IMR-90 (cell line): ENCODE measurements around the gene DDHD1. TPM values are rescaled to one million over a fixed set of nuclear protein-coding genes. Genes with fewer than 3 reads are reported as not detected.
A peak's percentile ranks its signal among the peaks of the same experiment; 100 is the strongest.

Experiments used
- ATAC-seq: fragments of 200-7000 bp; cut with Tn5 transposase; 2 replicates; pipeline ENCODE4 v1.9.1; 2020; ENCODE audit warnings: low read depth, mild to moderate bottlenecking, moderate library complexity
- BruUV-seq: library from RNA; stranded (reverse); fragments of 400-500 nt; replicated peaks from 2 replicates; lab custom pipeline; 2021; lab: Mats Ljungman, UMichigan
- CTCF ChIA-PET: fragments of 300-600 bp; formaldehyde crosslinking; extraction: SDS; loops from one replicate; lab custom pipeline; 2021; ENCODE audit warnings: antibody characterized with exemption; lab: Yijun Ruan, JAX
- POLR2A ChIA-PET: fragments of 300-600 bp; sonication (Branson Sonifier 250); formaldehyde crosslinking; loops from one replicate; lab custom pipeline; 2022; ENCODE audit warnings: antibody characterized with exemption; ENCODE audit not compliant: unreplicated experiment; lab: Charles Lee
- DNase-seq: peaks from one replicate; pipeline ENCODE4 v3.0.0; 2013
- H2AFZ ChIP-seq: replicated peaks from 2 replicates; pipeline ENCODE3; 2013; ENCODE audit warnings: low read length, mild to moderate bottlenecking; ENCODE audit not compliant: poor library complexity
- H2AK5ac ChIP-seq: 2 replicates; pipeline ENCODE4 v1.6.1; 2013; ENCODE audit warnings: low read depth, low read length, inconsistent platforms
- H2AK9ac ChIP-seq: replicated peaks from 2 replicates; pipeline ENCODE3; 2013; ENCODE audit warnings: mild to moderate bottlenecking, low read depth, low read length, moderate library complexity; ENCODE audit not compliant: poor library complexity
- H2BK120ac ChIP-seq: 2 replicates; pipeline ENCODE4 v1.6.1; 2013; ENCODE audit warnings: low read depth, low read length, inconsistent platforms
- H2BK15ac ChIP-seq: 3 replicates; pipeline ENCODE4 v1.6.1; 2013; ENCODE audit warnings: low read depth, low read length, inconsistent platforms
- H2BK20ac ChIP-seq: 2 replicates; pipeline ENCODE4 v1.6.1; 2013; ENCODE audit warnings: low read depth, mild to moderate bottlenecking, inconsistent platforms, low read length, moderate library complexity
- H2BK5ac ChIP-seq: 2 replicates; pipeline ENCODE4 v1.6.1; 2013; ENCODE audit warnings: mild to moderate bottlenecking, low read depth, low read length, inconsistent platforms; ENCODE audit not compliant: poor library complexity, severe bottlenecking
- H3K14ac ChIP-seq: replicated peaks from 2 replicates; pipeline ENCODE4 v1.6.1; 2013; ENCODE audit warnings: low read depth, low read length, inconsistent platforms
- H3K18ac ChIP-seq: 2 replicates; pipeline ENCODE4 v1.6.1; 2013; ENCODE audit warnings: low read depth, low read length, control low read depth
- H3K23ac ChIP-seq: 2 replicates; pipeline ENCODE4 v1.6.1; 2013; ENCODE audit warnings: low read depth, low read length, inconsistent platforms
- H3K27ac ChIP-seq: 2 replicates; pipeline ENCODE4 v1.5.1; 2013; ENCODE audit warnings: mild to moderate bottlenecking, control low read depth, low read length; ENCODE audit not compliant: insufficient read depth
- H3K27me3 ChIP-seq: 2 replicates; pipeline ENCODE4 v1.6.1; 2013; ENCODE audit warnings: low read length; ENCODE audit not compliant: control insufficient read depth, insufficient read depth
- H3K36me3 ChIP-seq: 2 replicates; pipeline ENCODE4 v1.6.1; 2013; ENCODE audit warnings: low read length, mixed read lengths; ENCODE audit not compliant: control insufficient read depth, insufficient read depth
- H3K4ac ChIP-seq: 2 replicates; pipeline ENCODE4 v1.6.1; 2013; ENCODE audit warnings: low read depth, low read length, inconsistent platforms
- H3K4me1 ChIP-seq: 2 replicates; pipeline ENCODE4 v1.6.1; 2013; ENCODE audit warnings: low read length, mixed read lengths; ENCODE audit not compliant: control insufficient read depth, insufficient read depth
- H3K4me2 ChIP-seq: 2 replicates; pipeline ENCODE4 v1.6.1; 2013; ENCODE audit warnings: low read depth, mild to moderate bottlenecking, control low read depth, low read length, moderate library complexity
- H3K4me3 ChIP-seq: 2 replicates; pipeline ENCODE4 v1.5.1; 2013; ENCODE audit warnings: low read depth, mild to moderate bottlenecking, control low read depth, low read length, moderate library complexity; ENCODE audit not compliant: insufficient read depth
- H3K56ac ChIP-seq: 2 replicates; pipeline ENCODE4 v1.6.1; 2013; ENCODE audit warnings: low read length, inconsistent platforms; ENCODE audit not compliant: insufficient read depth; ENCODE audit errors: extremely low read depth
- H3K79me1 ChIP-seq, 2 experiments: 2 replicates each; pipeline ENCODE4 v1.6.1; 2013; ENCODE audit warnings: low read length in 2 of 2, inconsistent platforms in 1 of 2, low read depth in 1 of 2
- H3K9ac ChIP-seq: 2 replicates; pipeline ENCODE4 v1.6.1; 2013; ENCODE audit warnings: low read depth, low read length, control low read depth
- H3K9me1 ChIP-seq: 2 replicates; pipeline ENCODE4 v1.6.1; 2013; ENCODE audit warnings: low read length, inconsistent platforms; ENCODE audit not compliant: insufficient read depth
- H3K9me3 ChIP-seq: 2 replicates; pipeline ENCODE4 v1.6.1; 2013; ENCODE audit warnings: low read length; ENCODE audit not compliant: control insufficient read depth, insufficient read depth
- H4K20me1 ChIP-seq: 2 replicates; pipeline ENCODE4 v1.6.1; 2013; ENCODE audit warnings: low read length, inconsistent platforms; ENCODE audit not compliant: insufficient read depth
- H4K5ac ChIP-seq: 2 replicates; pipeline ENCODE4 v1.6.1; 2013; ENCODE audit warnings: mild to moderate bottlenecking, low read depth, low read length, control low read depth
- H4K8ac ChIP-seq, 2 experiments: 2 replicates each; pipeline ENCODE4 v1.6.1; 2013; ENCODE audit warnings: low read depth in 2 of 2, low read length in 2 of 2, control low read depth in 1 of 2, inconsistent platforms in 1 of 2
- H4K91ac ChIP-seq: 2 replicates; pipeline ENCODE4 v1.6.1; 2013; ENCODE audit warnings: low read depth, low read length, inconsistent platforms; ENCODE audit not compliant: insufficient read depth
- CEBPB ChIP-seq: IDR thresholded peaks from 2 replicates; pipeline ENCODE4 v1.6.1; 2012; ENCODE audit warnings: low read depth, low read length, improper control_type of control experiment
- MXI1 ChIP-seq: IDR thresholded peaks from 2 replicates; pipeline ENCODE4 v1.6.1; 2012; ENCODE audit warnings: low read depth, mild to moderate bottlenecking, low read length, moderate library complexity, borderline replicate concordance
- RAD21 ChIP-seq: IDR thresholded peaks from 2 replicates; pipeline ENCODE4 v1.6.1; 2012; ENCODE audit warnings: low read length, improper control_type of control experiment
- RCOR1 ChIP-seq: IDR thresholded peaks from 2 replicates; pipeline ENCODE4 v1.6.1; 2012; ENCODE audit warnings: mild to moderate bottlenecking, low read length, improper control_type of control experiment; ENCODE audit not compliant: insufficient replicate concordance
- RFX5 ChIP-seq: IDR thresholded peaks from 2 replicates; pipeline ENCODE4 v1.8.0; 2012; ENCODE audit warnings: low read depth, mild to moderate bottlenecking, low read length, moderate library complexity
- SMC3 ChIP-seq: fragments of 150-350 bp; IDR thresholded peaks from 2 replicates; pipeline ENCODE4 v1.6.1; 2016; ENCODE audit warnings: low read depth, mild to moderate bottlenecking, antibody characterized with exemption, low read length, moderate library complexity
- WGBS, 2 experiments: methylation state at CpG; one replicate each; pipeline versions ENCODE4 v1.1.5 to v1.1.7; 2013; ENCODE audit warnings: missing lambda C conversion rate in 2 of 2; ENCODE audit not compliant: insufficient read length in 1 of 2; ENCODE audit errors: extremely low coverage in 2 of 2; 5-methylcytosine and 5-hydroxymethylcytosine counted together
- dilution Hi-C: fragments of 300-500 bp; cut with HindIII; formaldehyde crosslinking; loops from one replicate; pipeline ENCODE4 v1.14.3; 2018; ENCODE audit warnings: low sequenced_read_pairs; ENCODE audit not compliant: unreplicated experiment
- in situ Hi-C: fragments of 300-500 bp; cut with MboI; formaldehyde crosslinking; loops from 3 replicates; pipeline ENCODE4 v1.14.3; 2019; ENCODE audit warnings: low sequenced_read_pairs, inconsistent platforms, mixed read lengths
- intact Hi-C: fragments of 100-400 bp; cut with micrococcal nuclease; formaldehyde crosslinking; loops from 2 replicates; pipeline ENCODE4 v1.10.0; 2022
- polyA plus RNA-seq, 3 experiments: library from polyadenylated mRNA; depleted of rRNA; stranded (reverse); fragments of >200 nt; gene quantifications; 2 replicates each; pipeline ENCODE4 v1.2.3, GENCODE V29; 2012; ENCODE audit warnings: low replicate concordance in 1 of 3
- total RNA-seq: library from RNA; depleted of rRNA; stranded (reverse); fragments of >200 nt; gene quantifications from 2 replicates; pipeline ENCODE4 v1.2.3, GENCODE V29; 2012

DDHD1 gene
- total and polyA plus RNA-seq, 2 of the 4 experiments (the other 2 are of a cell fraction): 4.5 to 9.0 TPM

DNA sequence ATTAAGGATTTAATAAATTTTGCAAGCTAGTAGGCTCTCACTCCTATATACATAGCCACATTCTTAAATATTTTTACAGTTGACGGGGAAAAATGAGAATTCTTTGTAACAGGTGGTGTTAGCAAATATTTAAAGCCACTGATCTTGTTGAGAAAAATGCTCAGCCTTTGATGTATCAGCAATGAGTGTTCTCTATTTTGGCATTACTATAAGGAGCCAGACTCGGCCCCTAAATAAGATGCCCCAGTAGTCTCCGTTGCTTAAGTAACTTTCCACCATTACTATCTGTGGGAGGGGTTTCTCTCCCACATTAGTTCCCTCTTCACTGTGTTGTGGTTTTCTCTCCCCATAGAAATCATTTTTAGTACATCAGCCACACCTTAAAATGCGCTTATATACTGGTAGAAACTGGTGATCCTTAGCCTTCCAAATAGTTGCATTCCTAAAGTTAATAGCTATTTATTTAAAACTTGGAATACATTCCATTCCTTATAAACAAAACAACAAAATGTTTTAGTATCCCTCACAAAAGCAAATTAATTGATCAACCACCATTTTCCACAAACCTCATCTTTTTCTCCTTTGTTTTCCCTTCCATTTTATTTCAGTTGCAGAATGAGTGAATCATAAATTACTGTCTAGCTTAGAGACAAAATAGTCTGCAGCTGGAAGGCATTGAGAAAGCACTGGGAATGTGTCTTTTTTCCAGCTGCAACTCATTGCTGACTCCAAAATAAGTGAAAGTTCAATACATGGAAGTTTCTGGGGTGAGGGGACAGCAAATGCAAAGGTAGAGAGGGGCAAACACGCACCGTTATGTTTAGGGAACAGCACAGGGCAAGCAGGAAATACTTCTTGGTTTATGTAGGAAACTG is 117.5 kb downstream of the DDHD1 start:
- Histone ChIP-seq H4K91ac (no peak overlapping the region; the same call in 1 of the 2 replicates), H2BK120ac (peak overlapping the region; percentile 53), H3K9me1 (peaks cover 7% of the 10 kb centered on the region; the same call in 1 of the 2 replicates), H3K4me2 (peak overlapping the region; percentile 69), H2AK9ac (no peak overlapping the region), H3K56ac (no peak overlapping the region), H3K4me3 (no peak overlapping the region), H4K8ac (peak overlapping the region in 1 of 2 experiments; percentile 20; a peak in 2 of 4 replicates), H3K9me3 (no peaks in the 10 kb centered on the region), H3K14ac (peak overlapping the region; percentile 48; the same call in 1 of the 2 replicates), H3K18ac (peak overlapping the region; percentile 69), H2AFZ (no peak overlapping the region), H4K20me1 (no peaks in the 10 kb centered on the region), H3K9ac (no peak overlapping the region), H2AK5ac (0 out of 2 replicates have a peak overlapping the region, but pooled peaks have one; percentile 65), H3K27ac (peak overlapping the region; percentile 50; the same call in 1 of the 2 replicates), H4K5ac (peak overlapping the region; percentile 68; the same call in 1 of the 2 replicates), H2BK15ac (no peak overlapping the region; the same call in 2 of the 3 replicates), H3K23ac (peak overlapping the region; percentile 83), H2BK5ac (peak overlapping the region; percentile 70), H3K4ac (peak overlapping the region; percentile 38; the same call in 1 of the 2 replicates), H3K36me3 (0 out of 2 replicates have a peak, but pooled peaks cover 1% of the 10 kb centered on the region), H3K27me3 (no peaks in the 10 kb centered on the region), H3K4me1 (peaks cover 14% of the 10 kb centered on the region), H2BK20ac (peak overlapping the region; percentile 60), H3K79me1 (no peaks in the 10 kb centered on the region; a peak in 3 of 4 replicates)
- CTCF ChIA-PET: no interaction called here
- no TSS peak for BruUV-seq
- POLR2A ChIA-PET: interaction anchor here (0.6 kb wide), 1 partner anchor 84 kb away, joined by 3 read pairs; the partner anchor contains the start of gene FERMT2
- TF ChIP-seq MXI1 (no peak), RCOR1 (no peak), RAD21 (no peak), SMC3 (no peak), RFX5 (no peak), CEBPB (no peak)
- dilution Hi-C loops: no loop called here
- ATAC-seq (peak; percentile 46), DNase-seq (peak; percentile 44)
- in situ Hi-C loops: no loop called here
- intact Hi-C loops: no loop called here
- WGBS, 2 experiments: 0% methylated on average over 2 of the region's 6 CpGs; no CpG with 5 or more reads in 1 of the 2 experiments
